ENCODE measurements around the gene KRT5.

KRT5 gene

GRCh38 chr12:52522346-52523011 is 2.3 kb upstream of the KRT5 start:
- no peak for DNase-seq (ENCODE audit: low read depth)
- no peak for TF ChIP-seq CTCF (IDR thresholded peaks at IDR 0.05; ENCODE audit: control insufficient read depth, extremely low read depth, insufficient read depth)
- H3K4me3 ChIP-seq (ENCODE audit: low read depth, low read length): no peak overlapping the region

DNA sequence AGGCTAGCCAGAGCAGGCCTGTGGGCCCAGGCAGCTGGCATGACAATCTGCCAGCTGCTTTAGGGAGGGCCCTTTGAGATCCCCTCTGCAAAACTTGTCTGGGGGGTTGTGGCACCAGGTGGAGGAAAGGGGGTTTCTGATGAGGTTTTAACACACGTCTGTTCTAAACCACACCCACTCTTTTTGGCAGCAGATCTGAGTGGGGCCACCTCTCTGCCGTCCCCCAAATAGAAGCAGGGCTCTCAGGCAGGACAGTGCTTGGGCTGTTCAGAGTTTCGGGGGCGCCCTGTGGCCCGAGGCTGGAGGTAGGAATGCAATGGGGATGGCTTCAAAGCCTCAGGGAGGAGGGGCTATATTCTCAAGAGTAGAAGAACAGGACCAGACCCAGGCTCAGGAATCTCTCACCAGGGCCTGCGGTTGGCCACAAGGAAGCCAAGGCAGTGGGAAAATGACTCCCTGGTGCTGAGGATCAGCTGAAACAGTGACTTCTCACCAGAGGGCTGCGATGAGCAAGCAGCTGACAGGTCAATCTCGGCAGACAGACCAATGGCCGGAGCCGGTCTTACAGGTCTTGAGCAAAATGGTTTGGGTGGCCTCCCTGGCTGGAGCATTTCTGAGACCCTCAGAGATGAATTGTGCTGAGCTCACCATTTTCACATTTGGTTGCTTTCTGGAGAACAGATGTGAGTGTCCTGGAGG is 1.5 kb upstream of the KRT5 start:
- H3K4me3 ChIP-seq (ENCODE audit: low read depth, low read length): no peak overlapping the region
- TF ChIP-seq CTCF (IDR thresholded peaks at IDR 0.05; ENCODE audit: control insufficient read depth, extremely low read depth, insufficient read depth): no peak

GRCh38 chr12:52521175-52521567 is 977 bp upstream of the KRT5 start:
- TF ChIP-seq CTCF (IDR thresholded peaks at IDR 0.05; ENCODE audit: control insufficient read depth, extremely low read depth, insufficient read depth): no peak
- no peak overlapping the region for H3K4me3 ChIP-seq (ENCODE audit: low read depth, low read length)
- DNase-seq (ENCODE audit: low read depth): no peak

More for the DNA sequence above, 1.5 kb upstream of the KRT5 start:
- DNase-seq (ENCODE audit: low read depth): no peak

- DNase-seq (ENCODE audit: low read depth): no peak
- no peak overlapping the region for H3K4me3 ChIP-seq (ENCODE audit: low read depth, low read length)
- TF ChIP-seq CTCF (IDR thresholded peaks at IDR 0.05; ENCODE audit: control insufficient read depth, extremely low read depth, insufficient read depth): no peak
Measured at GRCh38 chr12:52519387-52519703, 849 bp downstream of the KRT5 start.

DNA sequence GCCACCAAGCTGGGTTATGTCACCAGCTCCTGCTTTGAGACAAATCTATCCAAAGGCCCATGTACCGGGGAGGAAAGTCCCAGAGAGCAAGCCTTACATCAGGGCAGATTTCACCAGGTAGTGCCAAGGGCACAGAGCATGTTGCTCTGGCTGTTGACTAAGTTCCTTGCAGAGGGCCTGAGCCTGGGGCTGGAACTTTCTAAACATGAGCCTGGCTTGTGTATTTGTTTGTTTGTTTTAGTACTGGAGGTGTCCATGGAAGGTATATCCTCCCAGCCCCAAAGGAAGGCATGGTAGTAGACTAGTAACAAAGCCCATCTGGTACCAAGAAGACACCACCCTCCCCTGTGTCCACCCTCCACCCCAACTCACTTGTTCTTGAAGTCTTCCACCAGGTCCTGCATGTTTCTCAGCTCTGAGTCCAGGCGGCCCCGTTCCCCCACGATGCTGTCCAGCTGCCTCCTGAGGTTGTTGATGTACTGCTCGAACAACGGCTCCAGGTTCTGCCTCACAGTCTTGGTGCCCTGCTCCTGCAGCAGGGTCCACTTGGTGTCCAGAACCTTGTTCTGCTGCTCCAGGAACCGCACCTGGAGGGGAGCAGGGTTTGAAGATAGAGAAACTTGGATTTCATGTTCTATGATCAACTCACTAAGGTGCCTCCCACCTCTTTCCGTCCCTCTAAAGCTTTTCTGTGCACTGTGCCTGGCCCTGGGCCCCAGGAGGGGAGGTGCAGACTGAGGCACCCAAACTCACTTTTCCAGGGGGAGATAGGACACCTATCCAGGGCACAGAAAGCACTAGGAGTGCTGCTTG is 1.4 kb downstream of the KRT5 start:
- TF ChIP-seq CTCF (IDR thresholded peaks at IDR 0.05; ENCODE audit: control insufficient read depth, extremely low read depth, insufficient read depth): no peak
- DNase-seq (ENCODE audit: low read depth): no peak
- no peak overlapping the region for H3K4me3 ChIP-seq (ENCODE audit: low read depth, low read length)

GRCh38 chr12:52517888-52518287 is 2.3 kb downstream of the KRT5 start:
- TF ChIP-seq CTCF (IDR thresholded peaks at IDR 0.05; ENCODE audit: control insufficient read depth, extremely low read depth, insufficient read depth): no peak
- DNase-seq (ENCODE audit: low read depth): no peak
- H3K4me3 ChIP-seq (ENCODE audit: low read depth, low read length): no peak overlapping the region
